NCI-H345 treated with DMSO at 0.1 percent for 48 hours (cell line): ENCODE measurements around the gene CRTC3.
"Not testable (repeated sequence)": the region's sequence is repeated elsewhere in the genome, so short reads cannot be mapped to it uniquely, and the experiment has no call there.

ENCODE experiments used
- DNase-seq: peaks from one replicate; lab custom pipeline; 2025; ENCODE audit not compliant: unreplicated experiment; lab: John Stamatoyannopoulos, UW

Gene CRTC3

GRCh38 chr15:90619468-90619867 lies 89.7 kb downstream of the CRTC3 start:
- no peak for DNase-seq

DNA sequence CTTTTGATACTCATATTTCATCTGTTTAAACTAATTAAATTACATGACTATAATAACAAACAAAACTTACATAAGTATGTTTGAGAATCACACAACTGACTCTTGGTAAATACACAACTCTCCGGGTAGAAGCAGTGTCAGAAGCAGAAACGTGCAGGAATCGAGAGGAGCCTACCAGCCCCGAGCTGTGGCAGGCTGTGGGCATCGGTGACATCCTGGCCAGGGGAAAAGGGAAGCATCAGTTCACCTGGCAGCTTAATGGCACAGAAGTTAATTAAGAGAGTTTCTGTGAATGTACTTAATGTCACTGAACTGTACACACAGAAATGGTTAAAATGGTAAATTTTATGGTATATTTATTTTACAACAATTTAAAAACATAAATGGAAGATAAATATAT lies 90.2 kb downstream of the CRTC3 start:
- DNase-seq, result no peak

DNA sequence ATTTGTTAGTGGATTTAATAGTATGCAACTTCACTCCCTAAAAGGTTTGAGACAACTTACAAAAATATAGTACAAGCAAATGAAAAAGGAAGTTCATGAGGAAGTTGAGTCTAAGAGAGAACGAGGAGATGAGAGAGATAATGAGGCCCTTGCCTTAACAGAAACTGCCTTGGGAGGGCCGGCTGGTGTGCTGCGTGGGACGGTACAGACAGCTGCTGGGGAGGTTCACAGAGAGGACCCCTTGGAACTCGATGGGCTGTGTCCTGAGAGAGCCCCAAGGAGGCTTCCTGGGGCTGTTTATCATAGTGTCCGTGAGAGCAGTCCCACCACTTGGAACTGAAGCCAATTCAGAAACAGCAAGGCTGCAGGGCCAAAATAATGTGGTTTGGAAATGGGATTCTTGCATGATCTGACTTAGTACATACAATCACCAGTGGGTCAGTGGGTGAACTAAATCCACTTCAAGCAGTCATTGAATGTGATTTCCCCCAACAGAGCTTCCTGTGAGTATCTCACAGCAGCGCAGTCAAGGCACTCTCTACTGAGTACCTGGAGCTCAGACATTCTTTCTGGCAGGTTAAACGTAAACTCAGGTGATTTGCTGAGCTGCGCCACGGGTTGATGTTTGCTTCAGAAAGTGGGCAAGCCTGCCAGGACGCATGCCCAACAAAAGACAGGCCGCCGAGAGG lies 90.8 kb downstream of the CRTC3 start:
- no peak for DNase-seq

GRCh38 chr15:90623854-90624253 lies 94.1 kb downstream of the CRTC3 start:
- no peak for DNase-seq

GRCh38 chr15:90624278-90624981 lies 94.7 kb downstream of the CRTC3 start:
- no peak for DNase-seq

- DNase-seq, result no peak
Measured at GRCh38 chr15:90625037-90625436, 95.3 kb downstream of the CRTC3 start.

GRCh38 chr15:90629217-90629616 lies 99.5 kb downstream of the CRTC3 start:
- DNase-seq, result no peak

GRCh38 chr15:90633360-90633759 lies 103.6 kb downstream of the CRTC3 start:
- no peak for DNase-seq

DNA sequence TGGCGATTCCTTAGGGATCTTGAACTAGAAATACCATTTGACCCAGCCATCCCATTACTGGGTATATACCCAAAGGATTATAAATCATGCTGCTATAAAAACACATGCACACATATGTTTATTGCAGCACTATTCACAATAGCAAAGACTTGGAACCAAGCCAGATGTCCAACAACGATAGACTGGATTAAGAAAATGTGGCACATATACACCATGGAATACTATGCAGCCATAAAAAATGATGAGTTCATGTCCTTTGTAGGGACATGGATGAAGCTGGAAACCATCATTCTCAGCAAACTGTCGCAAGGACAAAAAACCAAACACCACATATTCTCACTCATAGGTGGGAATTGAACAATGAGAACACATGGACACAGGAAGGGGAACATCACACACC lies 107.3 kb downstream of the CRTC3 start:
- DNase-seq, result not testable (repeated sequence)

DNA sequence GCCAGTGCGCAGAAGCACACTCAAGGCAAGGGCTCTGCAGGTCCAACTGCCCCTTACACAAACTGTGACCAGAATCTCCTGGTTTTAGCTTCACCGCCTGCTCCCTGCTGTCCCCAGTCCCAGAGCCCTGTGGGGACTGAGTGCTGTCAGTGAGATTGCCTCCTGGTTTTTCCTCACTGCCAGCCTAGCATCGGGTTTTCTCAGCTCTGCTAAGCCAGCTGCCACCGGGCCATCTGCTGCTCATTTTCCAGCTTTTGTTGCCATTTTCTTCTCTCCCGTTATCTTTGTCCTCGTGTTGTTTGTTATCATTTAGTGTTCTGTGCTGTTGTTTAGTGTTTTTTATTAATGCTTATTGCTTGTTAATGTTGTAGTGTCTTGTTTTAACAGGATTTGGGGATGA lies 108.0 kb downstream of the CRTC3 start:
- DNase-seq, result no peak

GRCh38 chr15:90638201-90638691 lies 108.5 kb downstream of the CRTC3 start:
- DNase-seq, result no peak

DNA sequence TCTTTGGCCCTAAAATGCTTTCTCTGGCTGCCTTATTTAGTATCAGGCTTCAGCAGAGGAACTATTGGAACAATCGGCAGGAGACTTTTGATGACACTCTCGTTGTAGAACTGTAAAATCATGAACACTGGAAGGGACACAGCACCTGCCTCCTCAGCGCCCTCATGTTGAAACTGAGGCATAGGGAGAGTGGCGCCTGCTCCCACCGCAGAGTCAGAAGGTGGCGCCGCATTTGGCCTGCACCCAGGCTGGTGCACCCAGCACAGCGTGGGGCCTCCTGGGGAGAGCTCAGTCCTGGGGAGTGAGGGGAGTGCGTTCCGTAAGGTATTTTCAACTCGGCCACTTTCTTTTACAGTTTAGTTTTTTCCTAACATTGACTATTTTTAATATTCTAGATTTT lies 109.2 kb downstream of the CRTC3 start:
- no peak for DNase-seq

GRCh38 chr15:90640862-90641261 lies 111.1 kb downstream of the CRTC3 start:
- no peak for DNase-seq

DNA sequence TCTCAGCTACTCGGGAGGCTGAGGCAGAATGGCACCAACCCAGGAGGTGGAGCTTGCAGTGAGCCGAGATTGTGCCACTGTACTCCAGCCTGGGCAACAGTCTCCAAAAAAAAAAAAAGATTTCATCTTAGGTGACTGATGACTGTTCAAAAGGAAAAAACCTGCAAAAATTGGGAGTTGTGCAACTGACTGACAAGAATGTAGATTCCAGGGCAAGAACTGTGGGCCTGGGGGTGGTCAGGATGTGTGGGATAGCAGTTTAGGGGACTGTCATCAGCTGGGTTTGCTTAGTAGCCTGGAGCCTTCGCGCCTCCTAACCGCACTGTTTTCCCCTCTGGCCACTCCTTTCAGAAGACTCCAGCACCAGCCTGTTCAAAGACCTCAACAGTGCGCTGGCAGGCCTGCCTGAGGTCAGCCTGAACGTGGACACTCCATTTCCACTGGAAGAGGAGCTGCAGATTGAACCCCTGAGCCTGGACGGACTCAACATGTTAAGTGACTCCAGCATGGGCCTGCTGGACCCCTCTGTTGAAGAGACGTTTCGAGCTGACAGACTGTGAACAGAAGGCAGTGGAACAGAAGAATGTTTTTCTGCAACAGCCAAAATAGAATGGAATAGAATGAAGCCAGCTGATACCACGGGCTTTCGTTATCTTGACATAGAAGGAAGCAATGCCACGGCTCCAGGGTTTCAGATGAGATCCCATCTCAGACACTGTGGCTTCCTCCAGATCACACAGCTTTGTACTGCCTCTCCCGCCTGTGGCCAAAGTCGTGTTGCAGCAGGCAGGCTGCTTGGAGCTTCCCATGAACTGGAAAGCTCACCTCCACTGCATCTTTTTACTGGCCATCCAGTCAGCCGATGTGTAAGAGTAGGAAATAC lies 112.1 kb downstream of the CRTC3 start:
- no peak for DNase-seq

- no peak for DNase-seq
Measured at GRCh38 chr15:90642464-90643300, 113.0 kb downstream of the CRTC3 start.

DNA sequence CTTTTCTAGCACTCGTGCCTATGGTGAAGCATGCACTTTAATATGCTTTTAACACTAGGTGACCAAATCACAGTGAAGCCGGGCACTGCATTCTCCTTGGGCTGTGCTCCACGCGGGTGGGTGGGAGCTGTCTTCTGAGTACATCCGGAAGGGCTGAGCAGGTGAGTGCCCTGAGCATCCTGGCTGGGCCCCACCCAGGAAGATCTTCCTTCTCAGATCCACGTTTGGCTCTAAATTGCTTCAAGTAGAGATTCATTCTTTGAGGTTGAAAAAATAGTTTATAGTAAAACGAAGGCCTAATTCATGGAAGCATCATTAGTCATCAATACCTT lies 113.5 kb downstream of the CRTC3 start:
- DNase-seq, result no peak

DNA sequence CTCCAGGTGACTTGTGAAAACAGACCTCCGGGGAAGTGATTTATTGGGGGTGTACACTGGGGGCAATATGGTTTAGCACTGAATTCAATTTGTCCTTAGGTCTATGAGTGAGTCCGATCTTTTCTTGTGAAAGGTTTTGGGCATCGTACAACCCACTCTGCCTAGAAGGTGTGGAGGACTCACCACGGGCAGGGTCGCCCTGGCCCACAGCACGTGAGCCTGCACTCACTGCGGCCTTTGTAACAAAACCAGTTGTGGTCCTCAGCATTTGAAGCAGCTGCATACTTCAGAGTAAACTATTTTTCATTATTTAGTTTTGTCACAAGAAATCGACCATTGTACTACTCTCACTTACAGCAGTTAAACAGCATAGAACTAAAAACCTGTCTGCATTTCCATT lies 114.8 kb downstream of the CRTC3 start:
- no peak for DNase-seq

DNA sequence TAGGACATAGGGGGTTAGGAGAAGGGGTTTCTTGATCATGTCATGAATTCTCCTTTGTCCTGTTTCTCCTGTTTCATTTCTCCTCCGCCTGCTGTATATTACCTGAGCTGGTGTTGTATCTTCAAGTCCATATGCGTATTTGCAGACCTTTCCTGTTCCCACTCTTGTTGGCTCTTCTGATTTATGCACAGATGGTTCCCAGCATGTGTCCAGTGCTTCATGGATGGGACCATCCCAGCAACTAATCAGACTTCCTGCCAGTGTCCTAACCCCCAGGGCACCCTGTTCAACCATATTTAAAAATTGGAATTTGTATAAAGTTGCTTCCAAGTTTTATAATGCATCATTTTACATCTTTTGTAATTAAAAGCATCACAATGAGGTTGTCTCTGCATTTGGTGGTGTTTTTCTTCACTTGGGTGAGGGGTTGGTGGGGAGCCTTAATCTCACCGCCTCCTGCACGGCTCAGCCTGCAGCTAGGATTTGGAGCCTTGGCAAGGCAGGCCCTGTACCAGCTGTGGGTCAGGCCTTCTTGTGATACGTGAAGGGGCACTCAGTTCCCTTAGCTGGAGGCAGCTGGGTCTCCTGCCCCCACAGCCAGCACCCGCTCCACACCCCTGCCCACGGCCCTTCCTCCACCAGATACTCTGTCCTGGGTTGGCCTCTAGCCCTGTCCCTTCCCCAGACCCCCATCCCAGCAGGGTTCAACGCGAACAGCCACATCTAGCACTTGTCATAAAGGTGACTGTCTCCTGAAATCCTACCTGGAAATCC lies 115.4 kb downstream of the CRTC3 start:
- no peak for DNase-seq

DNA sequence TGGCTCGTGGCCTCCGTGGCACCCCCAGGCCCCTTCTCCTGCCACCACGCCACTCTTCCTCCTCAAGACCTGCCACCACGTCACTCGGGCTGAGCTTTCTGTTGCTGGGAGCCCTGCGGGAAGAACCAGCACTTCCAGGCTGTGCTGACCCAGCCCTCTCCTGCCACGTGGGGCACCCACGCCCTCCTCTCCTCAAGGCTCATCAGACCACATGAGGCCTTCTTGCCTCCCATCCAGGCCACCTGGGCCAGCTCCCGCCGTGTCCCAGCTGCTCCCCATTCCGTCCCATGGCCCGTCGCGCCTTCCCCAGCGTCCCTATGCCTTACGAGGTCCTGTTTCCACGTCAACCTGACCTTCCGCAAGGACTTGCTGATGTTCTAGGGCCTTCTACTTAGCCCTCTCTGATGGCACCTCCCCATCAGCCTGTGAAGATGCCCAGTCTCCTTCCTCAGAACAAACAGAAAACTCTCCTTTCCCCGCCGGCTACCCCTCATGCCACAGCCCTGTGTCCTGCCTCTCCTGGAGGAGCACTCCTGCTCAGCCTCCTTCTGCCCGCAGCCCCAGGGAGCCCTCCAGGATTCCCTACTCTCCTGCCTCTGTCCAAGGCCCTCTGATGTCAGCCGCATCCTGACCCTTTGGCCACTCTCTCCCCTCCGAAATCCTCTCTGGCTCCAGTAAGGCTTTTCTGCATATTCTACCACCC lies 116.3 kb downstream of the CRTC3 start:
- DNase-seq, result no peak
